ENCODE results near the gene SSBP2. TPM values are rescaled to one million over a fixed set of nuclear protein-coding genes. Genes with fewer than 3 reads are reported as not detected.

The SSBP2 gene
- total and polyA plus RNA-seq, 2 donors from 2014 or later: 17.0 to 57.1 TPM

- H3K9me3 ChIP-seq (ENCODE audit: control insufficient read depth in 2 of 3, insufficient read depth in 1 of 3, low read length in 3 of 3): no peaks in the 10 kb centered on the region
- intact Hi-C loops (cut with DNase I): no loop called here
- H3K4me3 ChIP-seq (ENCODE audit: low read length in 3 of 3): no peak overlapping the region
- FAIRE-seq: no peak
- no peak overlapping the region for H3K9ac ChIP-seq (ENCODE audit: low read length in 3 of 3)
- no peaks in the 10 kb centered on the region for H3K4me1 ChIP-seq (ENCODE audit: control insufficient read depth in 2 of 3, insufficient read depth in 2 of 3, low read depth in 1 of 3, low read length in 3 of 3)
- H3K27me3 ChIP-seq (ENCODE audit: control insufficient read depth, insufficient read depth, low read length): no peaks in the 10 kb centered on the region
- TF ChIP-seq CTCF (IDR thresholded peaks at IDR 0.05; ENCODE audit: borderline replicate concordance, extremely low read depth, insufficient read depth): no peak
- no peaks in the 10 kb centered on the region for H3K36me3 ChIP-seq (ENCODE audit: control insufficient read depth in 2 of 3, insufficient read depth in 3 of 3, low read length in 3 of 3)
- no peak for DNase-seq
- H3K27ac ChIP-seq (ENCODE audit: low read depth in 2 of 2, low read length in 2 of 2): no peak overlapping the region
Measured at GRCh38 chr5:81590498-81591384, 160.2 kb downstream of the SSBP2 start.

GRCh38 chr5:81579262-81579924 lies 171.5 kb downstream of the SSBP2 start:
- H3K27me3 ChIP-seq (ENCODE audit: control insufficient read depth, insufficient read depth, low read length): no peaks in the 10 kb centered on the region
- peak in 1 of 5 donors; percentile 27 for DNase-seq
- FAIRE-seq: no peak

GRCh38 chr5:81577091-81577490 lies 173.8 kb downstream of the SSBP2 start:
- intact Hi-C loops (cut with DNase I): no loop called here
- Histone ChIP-seq H3K36me3 (ENCODE audit: control insufficient read depth in 2 of 3, insufficient read depth in 3 of 3, low read length in 3 of 3) (no peaks in the 10 kb centered on the region), H3K9me3 (ENCODE audit: control insufficient read depth in 2 of 3, insufficient read depth in 1 of 3, low read length in 3 of 3) (no peaks in the 10 kb centered on the region), H3K27me3 (ENCODE audit: control insufficient read depth, insufficient read depth, low read length) (no peaks in the 10 kb centered on the region), H3K9ac (ENCODE audit: low read length in 3 of 3) (no peak overlapping the region), H3K4me3 (ENCODE audit: low read length in 3 of 3) (no peak overlapping the region), H3K4me1 (ENCODE audit: control insufficient read depth in 2 of 3, insufficient read depth in 2 of 3, low read depth in 1 of 3, low read length in 3 of 3) (no peaks in the 10 kb centered on the region), H3K27ac (ENCODE audit: low read depth in 2 of 2, low read length in 2 of 2) (no peak overlapping the region)
- FAIRE-seq: no peak
- TF ChIP-seq CTCF (IDR thresholded peaks at IDR 0.05; ENCODE audit: borderline replicate concordance, extremely low read depth, insufficient read depth): no peak
- no peak for DNase-seq

More at GRCh38 chr5:81579262-81579924, 171.5 kb downstream of the SSBP2 start:
- Histone ChIP-seq H3K36me3 (ENCODE audit: control insufficient read depth in 2 of 3, insufficient read depth in 3 of 3, low read length in 3 of 3) (no peaks in the 10 kb centered on the region), H3K9me3 (ENCODE audit: control insufficient read depth in 2 of 3, insufficient read depth in 1 of 3, low read length in 3 of 3) (no peaks in the 10 kb centered on the region), H3K9ac (ENCODE audit: low read length in 3 of 3) (no peak overlapping the region), H3K4me3 (ENCODE audit: low read length in 3 of 3) (no peak overlapping the region), H3K4me1 (ENCODE audit: control insufficient read depth in 2 of 3, insufficient read depth in 2 of 3, low read depth in 1 of 3, low read length in 3 of 3) (peaks cover 0 to 3% (median 0%) of the 10 kb centered on the region in 3 donors), H3K27ac (ENCODE audit: low read depth in 2 of 2, low read length in 2 of 2) (no peak overlapping the region)
- intact Hi-C loops (cut with DNase I): no loop called here
- no peak for TF ChIP-seq CTCF (IDR thresholded peaks at IDR 0.05; ENCODE audit: borderline replicate concordance, extremely low read depth, insufficient read depth)
